Measurements from ENCODE around the gene RGS12.

The RGS12 gene

DNA sequence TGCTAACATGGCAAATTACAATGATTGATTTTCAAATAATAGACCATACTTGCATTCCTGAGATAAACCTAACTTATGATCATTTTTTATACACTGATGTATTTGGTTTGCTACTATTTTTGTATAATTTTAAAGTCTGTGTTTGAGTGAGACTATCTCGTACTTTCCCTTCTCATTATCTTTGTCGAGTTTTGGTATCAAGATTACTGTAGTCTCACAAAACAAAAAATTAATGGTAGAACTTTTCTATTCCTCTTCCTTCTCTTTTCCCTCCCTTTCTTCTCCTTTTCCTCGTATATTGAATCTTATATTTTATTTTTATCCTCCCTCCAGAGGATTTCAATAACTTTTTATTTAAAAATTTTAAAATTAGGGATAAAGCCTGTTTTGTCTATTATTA, 41.5 kb downstream of the RGS12 start:
- no peak for DNase-seq

DNA sequence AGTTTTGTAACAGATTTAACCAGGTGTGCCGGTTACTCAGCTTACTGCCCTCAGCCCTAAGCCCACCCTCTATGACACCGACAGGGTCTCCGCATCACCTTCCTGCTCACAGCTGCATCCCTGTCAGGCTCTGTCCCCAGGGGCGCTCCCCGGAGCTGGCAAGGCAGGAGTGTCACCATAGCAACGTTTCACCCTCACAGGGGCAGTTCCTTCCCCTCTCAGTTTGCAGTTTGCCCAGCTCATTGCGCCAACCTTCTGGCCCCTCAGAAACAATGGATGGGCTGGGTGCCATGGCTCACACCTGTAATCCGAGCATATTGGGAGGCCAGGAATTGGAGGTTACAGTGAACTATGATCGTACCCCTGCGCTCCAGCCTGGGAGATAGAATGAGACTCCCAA, 42.6 kb downstream of the RGS12 start:
- DNase-seq, result no peak

DNA sequence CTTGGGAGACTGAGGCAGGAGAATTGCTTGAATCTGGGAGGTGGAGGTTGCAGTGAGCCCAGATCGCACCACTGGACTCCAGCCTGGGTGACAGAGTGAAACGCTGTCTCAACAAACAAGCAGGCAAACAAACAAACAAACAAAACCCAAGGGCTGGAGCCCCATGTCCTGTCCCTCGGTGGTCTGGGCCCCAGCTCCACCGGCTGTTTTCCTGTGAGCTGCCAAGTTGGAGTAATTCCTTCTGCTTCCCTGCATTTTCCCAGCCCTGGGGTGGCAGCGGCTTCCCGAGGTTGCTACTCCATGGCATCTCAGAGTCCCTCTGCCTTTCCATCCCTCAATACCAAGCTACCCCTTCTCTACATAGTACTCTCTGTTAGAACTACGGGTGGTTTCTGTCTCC, 43.2 kb downstream of the RGS12 start:
- no peak for DNase-seq

DNA sequence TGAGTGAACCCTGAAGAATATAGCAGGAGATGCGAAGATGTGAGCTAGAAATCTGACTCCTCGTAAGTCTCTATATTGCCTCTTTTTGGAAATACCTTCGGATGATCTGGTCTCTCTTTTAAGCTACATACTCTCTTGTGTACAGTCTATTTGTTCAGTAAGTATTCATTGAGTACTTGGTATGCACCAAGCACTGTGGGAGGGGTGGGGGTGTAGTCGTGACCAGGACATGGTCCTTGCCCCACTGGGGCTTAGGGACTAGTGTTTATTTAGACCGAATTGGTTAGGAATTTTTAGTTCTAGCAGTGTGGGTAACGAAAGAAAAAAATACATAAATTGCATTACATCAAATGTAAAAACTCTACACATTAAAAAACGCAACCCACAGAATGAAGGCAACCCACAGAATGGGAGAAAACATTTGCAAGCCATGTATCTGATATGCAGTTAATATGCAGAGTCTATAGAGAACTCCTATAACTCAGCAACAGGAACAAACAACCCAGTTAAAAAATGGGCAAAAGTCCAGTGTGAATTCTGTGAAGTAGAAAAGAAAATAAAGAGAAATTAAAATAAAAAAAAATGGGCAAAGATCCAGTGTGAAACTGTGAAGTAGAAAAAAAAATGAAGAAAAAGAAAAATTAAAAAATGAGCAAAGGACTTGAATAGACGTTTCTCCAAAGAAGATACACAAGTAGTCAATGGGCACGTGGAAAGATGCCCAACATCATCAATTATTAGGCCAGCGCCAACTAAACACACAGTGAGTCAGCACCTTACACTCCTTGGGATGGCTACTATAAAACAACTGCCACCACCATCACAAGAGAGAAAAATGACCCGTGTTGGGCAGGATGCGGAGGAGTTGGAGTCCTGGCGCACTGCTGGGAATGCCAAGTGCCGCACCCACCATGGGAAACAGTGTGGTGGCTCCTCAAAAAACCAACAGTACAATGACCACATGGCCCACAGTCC, 43.8 kb downstream of the RGS12 start:
- DNase-seq, result no peak

DNA sequence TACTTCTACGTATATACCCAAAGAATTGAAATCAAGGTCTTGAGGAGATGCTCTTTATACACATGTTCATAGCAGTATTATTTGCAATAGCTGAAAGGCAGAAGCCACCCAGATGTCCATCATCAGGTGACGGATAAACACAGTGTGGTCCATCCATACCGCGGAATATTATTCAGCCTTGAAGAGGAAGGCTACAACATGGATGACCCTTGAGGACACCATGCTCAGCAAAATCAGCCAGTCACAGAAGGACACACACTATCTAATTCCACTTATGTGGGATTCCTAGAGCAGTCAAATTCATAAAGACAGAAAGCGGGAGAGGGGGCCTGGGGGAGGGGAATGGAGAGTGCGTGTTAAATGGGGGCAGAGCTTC, 44.5 kb downstream of the RGS12 start:
- no peak for DNase-seq

DNA sequence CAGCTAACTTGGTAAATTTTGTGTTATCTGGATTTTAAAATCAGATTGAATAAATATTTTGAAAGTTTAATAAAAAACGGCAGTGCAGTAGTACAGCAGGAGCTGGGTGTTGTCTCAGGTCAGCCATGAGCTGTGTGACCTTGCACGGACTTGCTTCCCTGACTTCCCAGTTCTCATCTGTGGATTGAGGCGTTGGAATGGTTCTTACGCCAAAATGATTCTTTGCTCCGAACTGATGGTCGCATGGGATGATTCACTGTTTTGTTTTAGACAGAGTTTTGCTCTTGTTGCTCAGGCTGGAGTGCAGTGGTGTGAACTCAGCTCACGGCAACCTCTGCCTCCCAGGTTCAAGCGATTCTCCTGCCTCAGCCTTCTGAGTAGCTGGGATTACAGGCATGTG, 45.0 kb downstream of the RGS12 start:
- DNase-seq, result no peak

DNA sequence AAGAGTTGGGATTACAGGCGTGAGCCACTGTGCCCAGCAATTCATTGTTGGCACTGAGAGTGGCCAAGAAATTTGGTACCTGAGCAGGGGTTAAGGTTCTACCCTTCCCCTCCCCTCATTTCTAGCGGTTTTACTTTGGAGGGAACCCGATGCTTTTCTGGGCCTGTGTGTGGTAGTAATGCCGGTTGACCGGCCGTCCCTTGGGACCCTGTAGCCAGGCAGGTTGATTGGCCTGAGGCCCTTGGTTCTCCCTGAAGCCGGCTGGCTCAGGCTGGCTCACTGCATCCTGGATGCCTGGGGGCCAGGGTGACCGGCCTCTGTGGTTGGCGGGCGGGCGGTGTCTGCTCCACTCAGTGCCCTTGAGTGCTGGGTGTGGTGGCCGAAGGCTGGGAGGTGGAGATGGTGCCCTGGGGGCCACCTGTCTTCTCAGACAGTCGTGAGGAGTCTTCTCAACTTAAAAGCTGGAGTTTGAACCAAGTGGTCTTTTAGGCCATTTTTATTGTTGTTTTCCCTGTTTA, 45.6 kb downstream of the RGS12 start:
- no peak for DNase-seq

GRCh38 chr4:3338976-3339531, 46.2 kb downstream of the RGS12 start:
- DNase-seq, result no peak

DNA sequence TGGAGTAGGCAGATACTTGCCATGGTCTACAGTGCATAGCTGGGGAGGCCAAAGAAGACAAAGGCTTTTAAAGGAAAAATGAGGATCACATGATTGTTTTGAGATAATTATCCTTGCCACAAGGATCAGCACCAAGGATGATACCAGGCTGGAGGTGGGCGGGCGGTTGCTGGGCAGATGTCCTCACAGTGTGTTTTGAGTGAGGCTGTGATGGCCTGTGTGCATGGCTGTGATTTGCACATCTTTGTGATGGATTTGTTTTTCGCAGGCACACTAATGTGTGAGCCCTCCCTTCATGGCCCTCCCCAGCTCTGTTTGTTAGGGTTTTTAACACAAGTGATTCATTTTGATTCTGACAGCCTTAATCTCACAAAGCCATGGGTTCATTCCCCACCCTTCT, 46.8 kb downstream of the RGS12 start:
- no peak for DNase-seq

DNA sequence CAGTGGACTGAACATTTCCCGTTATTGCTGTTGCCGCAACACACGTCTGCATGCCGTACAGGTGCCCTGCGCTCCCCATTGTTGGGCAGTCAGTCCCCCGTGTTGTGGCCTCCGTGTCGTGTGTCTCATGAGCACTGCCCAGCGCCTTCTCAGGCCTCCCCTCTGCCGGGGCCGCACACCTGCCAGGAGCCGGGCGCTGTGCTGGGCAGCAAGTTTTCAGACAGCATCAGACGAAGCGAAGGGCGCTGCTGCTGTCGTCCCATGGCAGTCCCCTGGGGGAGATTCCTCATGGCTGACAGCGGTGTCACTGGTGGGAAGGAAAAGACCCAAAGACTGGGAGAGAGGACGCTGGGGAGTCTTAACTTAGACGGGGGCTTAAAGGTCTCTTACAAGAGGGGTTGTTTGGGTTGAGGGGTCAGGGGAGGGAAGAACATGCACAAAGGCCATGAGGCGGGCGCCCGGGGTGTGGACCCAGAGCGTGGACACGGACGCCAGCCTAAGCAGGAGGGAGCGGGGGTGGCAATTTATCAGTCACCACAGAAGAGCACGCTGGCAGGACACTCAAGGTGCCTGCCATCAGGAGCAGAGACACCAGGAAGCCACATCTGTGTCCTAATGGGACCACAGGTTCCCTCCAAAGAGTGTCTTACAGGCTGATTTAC, 47.3 kb downstream of the RGS12 start:
- DNase-seq, result no peak

GRCh38 chr4:3340700-3341083, 47.9 kb downstream of the RGS12 start:
- DNase-seq, result no peak

DNA sequence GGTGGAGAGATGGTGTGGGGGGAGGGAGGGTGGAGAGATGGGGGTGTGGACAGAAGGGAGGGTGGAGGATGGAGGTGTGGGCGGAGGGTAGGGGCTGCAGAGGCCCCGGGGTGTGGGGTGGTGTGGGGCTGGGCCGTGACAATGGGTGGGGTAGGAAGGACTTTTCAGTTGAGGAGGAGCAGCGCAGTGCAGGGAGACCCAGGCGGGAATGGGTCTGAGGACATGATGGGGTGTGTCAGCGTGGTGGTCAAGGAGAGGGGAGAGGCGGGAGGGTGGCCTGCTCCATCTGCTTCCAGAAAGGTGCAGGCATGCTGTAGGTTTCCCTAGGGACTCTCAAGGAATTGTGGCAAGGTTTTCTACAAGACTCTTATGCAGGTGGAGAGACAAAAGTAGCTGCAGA, 48.9 kb downstream of the RGS12 start:
- DNase-seq, result no peak

DNA sequence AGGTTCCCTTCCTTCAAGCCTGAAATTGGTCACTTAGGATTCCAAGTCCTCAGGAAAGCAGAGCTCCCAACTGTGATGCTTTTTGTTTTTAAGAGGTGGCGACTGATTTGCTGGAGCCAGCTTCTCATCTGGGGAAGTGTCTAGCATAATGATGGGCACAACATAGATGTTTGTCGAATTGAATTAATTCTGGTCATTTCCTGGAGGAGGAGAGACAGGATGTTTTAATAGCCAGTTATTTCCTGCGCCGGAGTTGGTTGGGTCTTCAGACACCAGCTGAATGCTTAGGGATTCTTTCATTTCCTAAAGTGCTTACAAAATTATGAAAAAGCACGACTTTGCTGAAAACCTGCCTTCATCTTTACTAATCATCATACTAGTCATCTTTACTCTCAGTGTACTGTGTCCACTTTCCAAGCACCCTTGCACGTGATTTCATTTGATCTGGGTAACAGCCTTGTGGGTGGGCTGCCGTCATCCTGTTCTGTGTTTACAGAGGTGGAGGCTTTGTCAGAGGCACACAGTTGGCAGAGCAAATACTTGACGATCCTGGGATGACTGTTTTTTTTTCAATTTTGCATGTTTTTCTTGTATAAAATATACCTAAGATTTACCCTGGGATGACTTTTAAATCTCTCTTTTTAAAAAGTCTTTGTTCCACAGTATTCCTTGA, 49.5 kb downstream of the RGS12 start:
- DNase-seq, result no peak
